ENCODE results near the gene MYT1. TPM values are rescaled to one million over a fixed set of nuclear protein-coding genes. Genes with fewer than 3 reads are reported as not detected.

Gene MYT1
- total and polyA plus RNA-seq, 2 of the 13 experiments (the other 11 are each of a cell fraction or from before 2014, with no cell fraction given) = 0.58 to 2.5 TPM

DNA sequence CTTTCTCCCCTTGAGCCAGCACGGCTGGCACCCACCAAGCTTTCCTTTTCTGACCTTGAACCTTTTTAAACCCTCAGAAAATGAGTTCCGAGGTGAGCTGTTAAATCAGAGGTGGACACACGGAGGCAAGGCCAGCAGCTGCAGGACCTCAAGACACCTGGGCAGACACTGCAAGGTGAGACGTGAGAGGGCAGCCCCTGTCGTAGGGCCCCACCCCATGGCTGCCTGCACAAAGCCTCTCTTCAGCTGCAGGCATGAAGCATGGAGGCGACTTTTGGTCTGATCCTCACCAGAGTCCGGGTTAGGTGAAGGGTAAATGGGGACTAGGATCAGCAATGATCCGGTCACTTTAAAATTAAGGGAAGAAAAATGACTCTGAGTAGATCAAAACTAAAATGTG is 25.7 kb downstream of the MYT1 start (continued):
- TF ChIP-seq, protein P1, sequence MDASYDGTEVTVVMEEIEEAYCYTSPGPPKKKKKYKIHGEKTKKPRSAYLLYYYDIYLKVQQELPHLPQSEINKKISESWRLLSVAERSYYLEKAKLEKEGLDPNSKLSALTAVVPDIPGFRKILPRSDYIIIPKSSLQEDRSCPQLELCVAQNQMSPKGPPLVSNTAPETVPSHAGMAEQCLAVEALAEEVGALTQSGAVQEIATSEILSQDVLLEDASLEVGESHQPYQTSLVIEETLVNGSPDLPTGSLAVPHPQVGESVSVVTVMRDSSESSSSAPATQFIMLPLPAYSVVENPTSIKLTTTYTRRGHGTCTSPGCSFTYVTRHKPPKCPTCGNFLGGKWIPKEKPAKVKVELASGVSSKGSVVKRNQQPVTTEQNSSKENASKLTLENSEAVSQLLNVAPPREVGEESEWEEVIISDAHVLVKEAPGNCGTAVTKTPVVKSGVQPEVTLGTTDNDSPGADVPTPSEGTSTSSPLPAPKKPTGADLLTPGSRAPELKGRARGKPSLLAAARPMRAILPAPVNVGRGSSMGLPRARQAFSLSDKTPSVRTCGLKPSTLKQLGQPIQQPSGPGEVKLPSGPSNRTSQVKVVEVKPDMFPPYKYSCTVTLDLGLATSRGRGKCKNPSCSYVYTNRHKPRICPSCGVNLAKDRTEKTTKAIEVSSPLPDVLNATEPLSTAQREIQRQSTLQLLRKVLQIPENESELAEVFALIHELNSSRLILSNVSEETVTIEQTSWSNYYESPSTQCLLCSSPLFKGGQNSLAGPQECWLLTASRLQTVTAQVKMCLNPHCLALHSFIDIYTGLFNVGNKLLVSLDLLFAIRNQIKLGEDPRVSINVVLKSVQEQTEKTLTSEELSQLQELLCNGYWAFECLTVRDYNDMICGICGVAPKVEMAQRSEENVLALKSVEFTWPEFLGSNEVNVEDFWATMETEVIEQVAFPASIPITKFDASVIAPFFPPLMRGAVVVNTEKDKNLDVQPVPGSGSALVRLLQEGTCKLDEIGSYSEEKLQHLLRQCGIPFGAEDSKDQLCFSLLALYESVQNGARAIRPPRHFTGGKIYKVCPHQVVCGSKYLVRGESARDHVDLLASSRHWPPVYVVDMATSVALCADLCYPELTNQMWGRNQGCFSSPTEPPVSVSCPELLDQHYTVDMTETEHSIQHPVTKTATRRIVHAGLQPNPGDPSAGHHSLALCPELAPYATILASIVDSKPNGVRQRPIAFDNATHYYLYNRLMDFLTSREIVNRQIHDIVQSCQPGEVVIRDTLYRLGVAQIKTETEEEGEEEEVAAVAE (CRISPR knock-in tag; IDR thresholded peaks at IDR 0.05; ENCODE audit: borderline replicate concordance) = no peak
- TF ChIP-seq POLR2AphosphoS2 (IDR thresholded peaks at IDR 0.05; ENCODE audit: low read depth, low read length) (no peak), NFATC3 (CRISPR knock-in tag; IDR thresholded peaks at IDR 0.05) (0 out of 2 replicates have a peak, but pooled peaks have one; percentile 30), ZNF574 (CRISPR knock-in tag; IDR thresholded peaks at IDR 0.05) (no peak; the same call in 1 of the 2 replicates), ZNF607 (CRISPR knock-in tag; IDR thresholded peaks at IDR 0.05; ENCODE audit: borderline replicate concordance) (no peak), THAP8 (CRISPR knock-in tag; IDR thresholded peaks at IDR 0.05; ENCODE audit: borderline replicate concordance) (no peak), ZFP90 (CRISPR knock-in tag; IDR thresholded peaks at IDR 0.05; ENCODE audit: borderline replicate concordance) (no peak), RXRA (CRISPR knock-in tag; IDR thresholded peaks at IDR 0.05) (0 out of 2 replicates have a peak, but pooled peaks have one; percentile 7), ZNF543 (CRISPR knock-in tag; IDR thresholded peaks at IDR 0.05) (0 out of 2 replicates have a peak, but pooled peaks have one; percentile 7), ZFP41 (CRISPR knock-in tag; IDR thresholded peaks at IDR 0.05; ENCODE audit: borderline replicate concordance) (no peak)
- TF ChIP-seq, protein P2, sequence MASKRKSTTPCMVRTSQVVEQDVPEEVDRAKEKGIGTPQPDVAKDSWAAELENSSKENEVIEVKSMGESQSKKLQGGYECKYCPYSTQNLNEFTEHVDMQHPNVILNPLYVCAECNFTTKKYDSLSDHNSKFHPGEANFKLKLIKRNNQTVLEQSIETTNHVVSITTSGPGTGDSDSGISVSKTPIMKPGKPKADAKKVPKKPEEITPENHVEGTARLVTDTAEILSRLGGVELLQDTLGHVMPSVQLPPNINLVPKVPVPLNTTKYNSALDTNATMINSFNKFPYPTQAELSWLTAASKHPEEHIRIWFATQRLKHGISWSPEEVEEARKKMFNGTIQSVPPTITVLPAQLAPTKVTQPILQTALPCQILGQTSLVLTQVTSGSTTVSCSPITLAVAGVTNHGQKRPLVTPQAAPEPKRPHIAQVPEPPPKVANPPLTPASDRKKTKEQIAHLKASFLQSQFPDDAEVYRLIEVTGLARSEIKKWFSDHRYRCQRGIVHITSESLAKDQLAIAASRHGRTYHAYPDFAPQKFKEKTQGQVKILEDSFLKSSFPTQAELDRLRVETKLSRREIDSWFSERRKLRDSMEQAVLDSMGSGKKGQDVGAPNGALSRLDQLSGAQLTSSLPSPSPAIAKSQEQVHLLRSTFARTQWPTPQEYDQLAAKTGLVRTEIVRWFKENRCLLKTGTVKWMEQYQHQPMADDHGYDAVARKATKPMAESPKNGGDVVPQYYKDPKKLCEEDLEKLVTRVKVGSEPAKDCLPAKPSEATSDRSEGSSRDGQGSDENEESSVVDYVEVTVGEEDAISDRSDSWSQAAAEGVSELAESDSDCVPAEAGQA (IDR thresholded peaks at IDR 0.05; ENCODE audit: low read depth) = no peak
- TF ChIP-seq, protein P2 (CRISPR knock-in tag; IDR thresholded peaks at IDR 0.05; ENCODE audit: borderline replicate concordance) = no peak

Measured in HepG2 (cell line).